ENCODE measurements around the gene PCLO.

DNA sequence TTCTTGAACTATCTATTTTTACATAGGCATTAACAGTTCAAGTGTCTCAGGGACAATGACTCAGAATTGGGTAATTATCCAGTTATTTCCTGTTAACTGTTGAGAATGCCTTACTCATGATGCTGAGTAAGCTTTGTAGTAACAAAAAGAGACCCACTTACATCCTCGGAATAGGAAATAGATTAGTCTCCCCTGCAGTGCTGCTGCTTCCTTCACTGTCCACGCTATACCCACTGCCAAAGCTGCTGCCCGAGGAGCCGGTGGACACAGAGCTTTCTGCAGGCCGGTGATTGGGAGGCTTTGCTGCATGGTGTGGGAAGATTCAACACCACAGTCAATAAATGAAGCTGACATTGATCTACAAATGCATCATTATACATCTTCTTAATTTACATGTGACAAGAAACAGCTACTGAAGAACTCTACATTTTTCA lies 357.1 kb downstream of the PCLO start:
- TF ChIP-seq POLR2A (IDR thresholded peaks at IDR 0.05), result no peak
- TF ChIP-seq, protein P1, sequence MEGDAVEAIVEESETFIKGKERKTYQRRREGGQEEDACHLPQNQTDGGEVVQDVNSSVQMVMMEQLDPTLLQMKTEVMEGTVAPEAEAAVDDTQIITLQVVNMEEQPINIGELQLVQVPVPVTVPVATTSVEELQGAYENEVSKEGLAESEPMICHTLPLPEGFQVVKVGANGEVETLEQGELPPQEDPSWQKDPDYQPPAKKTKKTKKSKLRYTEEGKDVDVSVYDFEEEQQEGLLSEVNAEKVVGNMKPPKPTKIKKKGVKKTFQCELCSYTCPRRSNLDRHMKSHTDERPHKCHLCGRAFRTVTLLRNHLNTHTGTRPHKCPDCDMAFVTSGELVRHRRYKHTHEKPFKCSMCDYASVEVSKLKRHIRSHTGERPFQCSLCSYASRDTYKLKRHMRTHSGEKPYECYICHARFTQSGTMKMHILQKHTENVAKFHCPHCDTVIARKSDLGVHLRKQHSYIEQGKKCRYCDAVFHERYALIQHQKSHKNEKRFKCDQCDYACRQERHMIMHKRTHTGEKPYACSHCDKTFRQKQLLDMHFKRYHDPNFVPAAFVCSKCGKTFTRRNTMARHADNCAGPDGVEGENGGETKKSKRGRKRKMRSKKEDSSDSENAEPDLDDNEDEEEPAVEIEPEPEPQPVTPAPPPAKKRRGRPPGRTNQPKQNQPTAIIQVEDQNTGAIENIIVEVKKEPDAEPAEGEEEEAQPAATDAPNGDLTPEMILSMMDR (IDR thresholded peaks at IDR 0.05), result no peak
